ENCODE data around the gene ZBP1.

The ZBP1 gene

DNA sequence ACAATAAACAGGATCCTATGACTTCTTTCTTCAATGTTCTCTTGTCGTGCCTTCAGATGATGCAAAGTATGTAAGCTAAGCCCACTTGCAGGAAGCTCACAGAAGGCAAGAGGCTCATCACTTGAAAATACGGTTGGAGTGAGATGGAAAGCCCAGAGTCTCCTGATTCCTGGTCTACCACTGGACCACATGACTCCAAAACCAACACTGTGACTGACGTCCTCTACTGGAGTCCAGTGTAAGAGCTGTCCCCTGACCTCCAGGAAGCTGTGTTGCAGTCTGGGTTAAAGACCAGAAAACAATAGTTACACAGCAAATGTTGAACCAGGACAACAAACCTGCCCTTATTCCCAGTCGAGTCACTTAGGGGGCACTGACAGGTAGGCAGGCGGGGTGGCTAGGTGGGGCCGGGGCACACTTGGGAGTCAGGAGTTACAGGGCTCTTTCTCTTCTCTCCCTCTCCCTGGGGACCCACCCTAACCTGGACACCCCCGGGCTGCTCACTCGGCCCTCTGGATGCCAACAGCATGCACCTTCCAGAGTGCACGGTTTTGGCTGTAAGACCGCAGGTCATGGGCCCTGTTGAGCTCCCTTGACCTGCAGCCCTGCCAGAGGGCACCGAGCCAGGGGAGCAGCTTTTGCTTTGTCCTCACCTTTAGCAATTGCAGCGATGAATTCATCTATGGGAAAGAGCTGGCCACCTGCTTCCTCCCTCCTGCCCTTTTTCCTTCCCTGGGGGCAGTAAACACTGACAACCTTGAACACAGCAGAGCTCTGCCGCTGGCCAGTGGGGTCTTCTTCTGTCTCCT, 51.9 kb downstream of the ZBP1 start:
- no peak for DNase-seq

DNA sequence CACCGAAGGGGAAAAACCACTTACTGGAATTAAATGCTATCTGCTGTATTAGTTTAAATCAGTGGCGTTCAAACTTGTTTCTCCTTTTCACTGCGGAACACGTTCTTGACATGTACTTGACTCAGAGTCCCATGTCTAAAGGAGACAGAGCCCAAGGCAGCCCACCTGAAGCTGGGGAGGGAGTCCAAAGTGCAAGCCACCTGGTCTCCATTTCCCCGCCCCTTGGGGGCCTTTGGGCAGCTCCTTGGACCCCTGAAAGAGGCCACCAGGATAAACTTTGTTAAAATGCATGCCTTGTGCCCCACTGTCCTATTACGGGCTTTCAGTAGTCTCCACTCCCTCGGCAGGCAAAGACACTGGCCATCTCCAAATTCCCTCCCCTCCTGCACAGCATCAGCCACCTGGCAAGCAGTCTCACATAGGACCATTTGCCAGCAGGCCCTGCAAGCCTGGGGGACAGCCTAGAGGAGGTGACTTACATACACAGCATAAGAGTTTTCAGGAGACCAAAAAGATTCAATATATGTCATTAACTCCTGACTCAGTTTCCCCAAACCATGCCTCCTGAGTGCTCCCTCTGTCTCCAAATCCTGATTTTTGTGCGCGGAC, 52.7 kb downstream of the ZBP1 start:
- DNase-seq: no peak

DNA sequence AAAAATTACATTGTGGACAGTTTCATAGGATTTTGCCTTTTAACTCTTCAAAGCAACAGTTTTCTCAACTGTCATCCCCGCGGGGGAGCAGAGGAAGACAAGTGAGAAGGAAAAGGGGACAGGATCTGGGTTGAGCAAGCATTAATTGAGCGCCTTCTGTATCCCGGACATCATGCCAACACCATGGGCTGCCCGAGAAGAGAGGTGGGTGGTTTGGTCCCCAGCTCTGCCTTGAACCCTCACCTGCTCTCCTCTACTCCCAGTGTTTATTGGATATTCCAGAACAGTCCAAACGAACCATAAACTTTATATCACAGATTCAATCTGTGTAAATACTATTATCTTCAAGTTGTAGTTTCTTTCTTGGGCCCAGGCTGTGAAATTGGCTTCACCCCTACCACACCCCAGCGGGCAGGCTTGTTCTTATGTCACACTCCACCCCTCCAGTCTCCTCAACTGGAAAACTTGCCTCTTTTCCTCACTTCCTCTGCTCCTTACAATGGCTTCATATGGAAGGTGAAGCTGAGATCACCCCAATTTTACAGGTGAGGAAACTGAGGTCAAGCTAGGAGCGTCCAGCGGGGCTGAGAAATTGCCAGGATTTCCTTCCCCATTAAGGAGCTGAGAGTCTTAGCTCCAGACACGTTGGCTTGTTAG, 53.3 kb downstream of the ZBP1 start:
- no peak for DNase-seq

- no peak for DNase-seq
Measured at GRCh38 chr20:57566399-57566798, 53.8 kb downstream of the ZBP1 start.

DNA sequence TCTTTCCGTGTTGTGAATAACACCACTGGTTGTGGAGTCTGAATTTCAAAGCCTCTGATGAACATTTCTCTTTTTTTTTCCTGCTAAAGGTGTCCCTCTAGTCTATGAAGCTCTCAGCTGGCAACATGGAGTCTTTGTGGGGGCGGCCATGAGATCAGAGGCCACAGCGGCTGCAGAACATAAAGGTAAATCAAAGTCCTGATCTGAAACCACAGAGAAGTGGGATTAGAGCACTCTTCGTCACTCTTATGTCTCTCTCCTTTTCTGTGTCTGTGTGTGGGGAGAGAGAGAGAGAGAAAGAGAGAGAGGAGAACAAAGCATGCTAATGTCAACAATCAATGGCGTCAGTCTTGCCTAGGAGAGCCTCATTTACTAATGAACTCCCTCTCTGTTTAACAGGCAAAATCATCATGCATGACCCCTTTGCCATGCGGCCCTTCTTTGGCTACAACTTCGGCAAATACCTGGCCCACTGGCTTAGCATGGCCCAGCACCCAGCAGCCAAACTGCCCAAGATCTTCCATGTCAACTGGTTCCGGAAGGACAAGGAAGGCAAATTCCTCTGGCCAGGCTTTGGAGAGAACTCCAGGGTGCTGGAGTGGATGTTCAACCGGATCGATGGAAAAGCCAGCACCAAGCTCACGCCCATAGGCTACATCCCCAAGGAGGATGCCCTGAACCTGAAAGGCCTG, 55.1 kb downstream of the ZBP1 start:
- no peak for DNase-seq

GRCh38 chr20:57564180-57564802, 55.9 kb downstream of the ZBP1 start:
- no peak for DNase-seq

DNA sequence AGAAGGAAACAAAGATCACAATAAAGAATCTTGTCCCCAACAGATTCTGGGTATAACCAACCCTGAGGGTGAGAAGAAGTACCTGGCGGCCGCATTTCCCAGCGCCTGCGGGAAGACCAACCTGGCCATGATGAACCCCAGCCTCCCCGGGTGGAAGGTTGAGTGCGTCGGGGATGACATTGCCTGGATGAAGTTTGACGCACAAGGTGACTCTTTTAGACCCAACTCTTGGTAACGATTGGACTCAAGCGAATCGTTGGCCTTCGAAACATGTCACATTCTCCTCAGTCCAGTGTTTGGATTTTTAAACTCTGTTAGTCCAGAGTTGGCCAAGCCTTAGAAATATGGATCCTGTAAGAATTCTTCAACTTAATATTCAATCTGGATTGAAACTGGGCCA, 56.7 kb downstream of the ZBP1 start:
- no peak for DNase-seq

GRCh38 chr20:57562541-57563465, 57.4 kb downstream of the ZBP1 start:
- no peak for DNase-seq

GRCh38 chr20:57561356-57562279, 58.6 kb downstream of the ZBP1 start:
- DNase-seq: no peak

DNA sequence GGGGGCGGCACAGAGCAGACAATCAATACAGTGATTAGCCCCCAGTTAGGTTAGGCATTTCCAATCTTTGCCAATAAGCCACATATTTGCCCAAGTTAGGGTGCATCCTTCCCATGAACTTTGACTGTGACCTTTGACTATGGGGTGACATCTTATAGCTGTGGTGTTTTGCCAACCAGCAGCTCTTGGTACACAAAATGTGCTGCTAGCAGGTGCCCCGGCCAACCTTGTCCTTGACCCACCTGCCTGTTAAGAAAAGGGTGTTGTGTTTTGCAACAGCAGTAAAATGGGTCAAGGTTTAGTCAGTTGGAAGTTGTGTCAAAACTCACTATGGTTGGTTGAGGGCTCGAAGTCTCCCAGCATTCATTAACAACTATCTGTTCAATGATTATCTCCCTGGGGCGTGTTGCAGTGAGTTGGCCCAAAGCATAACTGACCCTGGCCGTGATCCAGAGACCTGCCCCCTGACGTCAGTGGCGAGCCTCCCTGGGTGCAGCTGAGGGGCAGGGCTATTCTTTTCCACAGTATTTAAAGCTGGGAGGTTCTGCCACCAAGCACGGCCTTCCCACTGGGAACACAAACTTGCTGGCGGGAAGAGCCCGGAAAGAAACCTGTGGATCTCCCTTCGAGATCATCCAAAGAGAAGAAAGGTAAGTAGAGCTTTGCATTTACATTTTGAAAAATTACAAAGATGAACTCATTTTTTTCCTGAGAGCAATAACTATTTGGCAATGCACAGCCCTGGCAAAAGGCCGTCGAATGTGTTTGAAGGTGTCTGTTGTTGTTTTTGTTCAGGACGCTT, 59.5 kb downstream of the ZBP1 start, which contains the start of gene PCK1:
TSS of gene PCK1 (plus strand) at position 557 of the 802 bp plus-strand sequence. CDS start 302 bp downstream, outside the sequence.
- no peak for DNase-seq

- no peak for DNase-seq
Measured at GRCh38 chr20:57559658-57560553, 60.3 kb downstream of the ZBP1 start.

DNA sequence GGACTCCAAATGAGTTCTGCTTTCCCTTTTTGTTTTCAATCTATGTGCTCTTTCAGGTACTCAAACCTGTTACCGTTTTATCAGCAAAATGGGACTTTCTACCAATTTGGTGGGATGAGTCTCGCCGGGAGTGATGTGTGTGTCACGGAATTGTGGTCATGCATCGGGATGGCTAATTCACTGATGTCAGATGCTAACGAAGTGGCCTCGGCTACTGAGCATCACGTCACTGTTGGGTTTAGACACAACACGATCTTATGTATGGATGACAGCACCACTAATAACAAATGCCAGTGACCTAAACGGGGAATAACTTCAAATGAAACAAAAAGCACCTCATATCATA, 61.0 kb downstream of the ZBP1 start:
- no peak for DNase-seq

- no peak for DNase-seq
Measured at GRCh38 chr20:57558614-57559288, 61.5 kb downstream of the ZBP1 start.

DNA sequence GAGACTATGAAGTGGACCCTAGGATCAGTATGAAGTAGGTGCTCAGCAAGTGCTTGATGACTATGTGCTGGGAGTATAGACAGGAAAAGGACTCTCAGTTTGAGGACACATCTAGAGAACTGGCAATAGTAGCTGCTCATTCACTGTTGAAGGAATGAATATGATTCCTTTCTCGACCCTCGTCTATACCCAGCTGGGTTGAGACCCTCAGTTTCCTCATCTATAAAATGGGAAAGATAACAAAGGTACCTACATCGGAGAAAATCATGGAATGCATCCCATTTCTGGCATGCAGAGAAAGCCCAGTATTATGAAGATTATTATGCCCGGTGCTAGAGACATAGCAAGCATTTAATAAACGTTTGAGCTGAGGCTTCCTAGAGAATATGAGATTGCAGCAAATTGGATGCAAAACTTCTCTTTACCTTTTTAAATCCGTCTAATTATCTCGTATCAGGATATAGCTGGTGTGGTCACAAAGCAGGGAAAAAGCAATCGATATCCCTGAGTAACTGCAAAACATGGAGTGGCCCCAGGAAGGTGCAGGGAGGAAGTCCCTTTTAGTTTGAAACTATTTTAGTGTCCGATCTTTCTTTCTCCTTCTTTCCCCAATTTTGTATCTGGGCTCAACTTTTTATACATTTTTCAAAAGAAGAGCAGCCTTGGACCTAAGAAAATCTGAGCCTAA, 62.2 kb downstream of the ZBP1 start:
- DNase-seq: no peak

- DNase-seq: no peak
Measured at GRCh38 chr20:57556980-57557274, 63.3 kb downstream of the ZBP1 start.

- no peak for DNase-seq
Measured at GRCh38 chr20:57555457-57556184, 64.6 kb downstream of the ZBP1 start.
